Skeletal muscle tissue (tissue), 2 donors: ENCODE data around the gene KRTAP1-5. TPM values are rescaled to one million over a fixed set of nuclear protein-coding genes. Genes with fewer than 3 reads are reported as not detected.

Experiments used
- small RNA-seq: library from RNA; depleted of rRNA; stranded (forward); fragments of <200 nt; gene quantifications from one replicate; pipeline ENCODE3, GENCODE V24; 2014
- total RNA-seq: library from RNA; depleted of rRNA; stranded (reverse); fragments of >200 nt; gene quantifications from one replicate; pipeline ENCODE4 v1.2.3, GENCODE V29; 2014

KRTAP1-5 gene
- total RNA-seq, 1 donor from 2014 or later = not detected

Small RNAs within 50 kb of the gene (small RNA-seq; reads per million reads assigned to genes)
- not detected for gene KRTAP3-4P

Other genes starting within 250 kb of the KRTAP1-5 start
- gene KRT27, start 244.7 kb downstream of the KRTAP1-5 start, total RNA-seq = not detected
- not detected for gene KRT28, start 227.2 kb downstream of the KRTAP1-5 start, total RNA-seq
- gene KRT10, start 204.6 kb downstream of the KRTAP1-5 start, total RNA-seq = 2.6 TPM
- gene KRT12, start 160.0 kb downstream of the KRTAP1-5 start, total RNA-seq = not detected
- gene KRT20, start 142.0 kb downstream of the KRTAP1-5 start, total RNA-seq = not detected
- 0.52 TPM for gene KRT23, start 89.6 kb downstream of the KRTAP1-5 start, total RNA-seq
- gene KRT39, start 60.3 kb downstream of the KRTAP1-5 start, total RNA-seq = 3.1 TPM
- gene KRT40, start 42.9 kb downstream of the KRTAP1-5 start, total RNA-seq = 6.3 TPM
- gene KRTAP3-3, start 33.0 kb downstream of the KRTAP1-5 start, total RNA-seq = not detected
- not detected for gene KRTAP3-2, start 27.3 kb downstream of the KRTAP1-5 start, total RNA-seq
- not detected for gene KRTAP3-1, start 18.1 kb downstream of the KRTAP1-5 start, total RNA-seq
- gene KRTAP1-4, start 3.0 kb upstream of the KRTAP1-5 start, total RNA-seq = not detected
- not detected for gene KRTAP1-3, start 7.7 kb upstream of the KRTAP1-5 start, total RNA-seq
- gene KRTAP1-1, start 14.2 kb upstream of the KRTAP1-5 start, total RNA-seq = not detected
- gene KRTAP2-1, start 20.1 kb upstream of the KRTAP1-5 start, total RNA-seq = not detected
- gene KRTAP2-2, start 28.0 kb upstream of the KRTAP1-5 start, total RNA-seq = not detected
- gene KRTAP2-3, start 32.9 kb upstream of the KRTAP1-5 start, total RNA-seq = not detected
- not detected for gene KRTAP2-4, start 38.7 kb upstream of the KRTAP1-5 start, total RNA-seq
- not detected for gene KRTAP4-7, start 56.9 kb upstream of the KRTAP1-5 start, total RNA-seq
- not detected for gene KRTAP4-8, start 70.9 kb upstream of the KRTAP1-5 start, total RNA-seq
- not detected for gene KRTAP4-16, start 75.0 kb upstream of the KRTAP1-5 start, total RNA-seq
- not detected for gene KRTAP4-9, start 78.2 kb upstream of the KRTAP1-5 start, total RNA-seq
- gene KRTAP4-11, start 91.2 kb upstream of the KRTAP1-5 start, total RNA-seq = not detected
- gene KRTAP4-12, start 97.0 kb upstream of the KRTAP1-5 start, total RNA-seq = not detected
- not detected for gene KRTAP4-6, start 113.3 kb upstream of the KRTAP1-5 start, total RNA-seq
- not detected for gene KRTAP4-5, start 122.6 kb upstream of the KRTAP1-5 start, total RNA-seq
- not detected for gene KRTAP4-4, start 133.5 kb upstream of the KRTAP1-5 start, total RNA-seq
- not detected for gene KRTAP4-3, start 141.0 kb upstream of the KRTAP1-5 start, total RNA-seq
- gene KRTAP4-2, start 151.0 kb upstream of the KRTAP1-5 start, total RNA-seq = not detected
- gene KRTAP4-1, start 157.7 kb upstream of the KRTAP1-5 start, total RNA-seq = not detected
- gene KRTAP9-1, start 162.7 kb upstream of the KRTAP1-5 start, total RNA-seq = not detected
- gene KRTAP9-2, start 199.4 kb upstream of the KRTAP1-5 start, total RNA-seq = not detected
- not detected for gene KRTAP9-3, start 205.2 kb upstream of the KRTAP1-5 start, total RNA-seq
- gene KRTAP9-8, start 210.8 kb upstream of the KRTAP1-5 start, total RNA-seq = not detected
- not detected for gene KRTAP9-4, start 222.5 kb upstream of the KRTAP1-5 start, total RNA-seq
- gene KRTAP9-9, start 228.2 kb upstream of the KRTAP1-5 start, total RNA-seq = not detected
- gene KRTAP9-6, start 238.2 kb upstream of the KRTAP1-5 start, total RNA-seq = not detected
- not detected for gene KRTAP9-7, start 248.5 kb upstream of the KRTAP1-5 start, total RNA-seq